NOMO-1 treated with dmso at 0.1 percent for 144 hours (cell line): ENCODE measurements around the gene RBM44.
"Not testable (repeated sequence)": the region's sequence is repeated elsewhere in the genome, so short reads cannot be mapped to it uniquely, and the experiment has no call there.

Source experiments
- DNase-seq: peaks from one replicate; lab custom pipeline; 2025; ENCODE audit not compliant: unreplicated experiment; lab: John Stamatoyannopoulos, UW

The RBM44 gene

DNA sequence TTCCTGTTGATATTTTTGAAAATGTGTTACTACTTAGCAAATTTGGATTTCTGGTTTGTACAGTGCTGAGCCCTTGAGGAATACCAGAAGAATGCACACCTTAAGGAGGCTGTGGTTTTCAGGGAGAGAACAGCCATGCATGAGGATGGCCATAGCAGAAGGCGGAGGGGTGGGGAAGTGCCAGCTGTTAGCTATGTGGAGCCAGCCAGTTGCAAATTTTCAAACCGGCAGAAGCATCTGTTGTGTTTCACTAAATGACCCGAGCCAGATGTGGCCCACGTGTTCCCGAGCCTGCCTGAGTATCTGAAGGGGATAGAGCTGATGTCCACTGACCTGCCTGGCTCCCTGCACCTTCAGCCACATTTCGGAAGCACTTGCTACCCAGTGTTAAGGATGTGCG lies 16.4 kb upstream of the RBM44 start:
- DNase-seq, result no peak

DNA sequence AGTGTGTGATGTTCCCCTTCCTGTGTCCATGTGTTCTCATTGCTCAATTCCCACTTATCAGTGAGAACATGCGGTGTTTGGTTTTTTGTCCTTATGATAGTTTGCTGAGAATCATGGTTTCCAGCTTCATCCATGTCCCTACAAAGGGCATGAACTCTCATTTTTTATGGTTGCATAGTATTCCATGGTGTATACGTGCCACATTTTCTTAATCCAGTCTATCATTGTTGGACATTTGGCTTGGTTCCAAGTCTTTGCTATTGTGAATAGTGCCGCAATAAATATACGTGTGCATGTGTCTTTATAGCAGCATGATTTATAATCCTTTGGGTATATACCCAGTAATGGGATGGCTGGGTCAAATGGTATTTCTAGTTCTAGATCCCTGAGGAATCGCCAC lies 14.9 kb upstream of the RBM44 start:
- DNase-seq, result not testable (repeated sequence)

DNA sequence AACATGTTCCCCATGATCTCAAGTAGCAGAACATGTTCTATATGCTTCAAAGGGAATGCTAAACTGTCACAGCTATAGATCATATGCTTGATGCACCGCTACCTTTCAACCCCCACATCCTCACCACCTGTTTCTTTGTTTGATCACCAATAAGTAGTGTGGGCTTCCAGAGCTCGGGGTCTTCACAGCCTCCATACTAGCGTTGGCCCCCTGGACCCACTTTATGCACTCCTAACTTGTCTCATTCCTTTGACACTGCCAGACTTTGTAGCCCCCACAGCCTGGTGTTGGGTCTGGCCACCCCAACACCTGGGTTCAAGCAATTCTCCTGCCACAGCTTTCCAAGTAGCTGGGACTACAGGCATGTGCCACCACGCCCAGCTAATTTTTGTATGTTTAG lies 11.6 kb upstream of the RBM44 start:
- DNase-seq, result no peak

DNA sequence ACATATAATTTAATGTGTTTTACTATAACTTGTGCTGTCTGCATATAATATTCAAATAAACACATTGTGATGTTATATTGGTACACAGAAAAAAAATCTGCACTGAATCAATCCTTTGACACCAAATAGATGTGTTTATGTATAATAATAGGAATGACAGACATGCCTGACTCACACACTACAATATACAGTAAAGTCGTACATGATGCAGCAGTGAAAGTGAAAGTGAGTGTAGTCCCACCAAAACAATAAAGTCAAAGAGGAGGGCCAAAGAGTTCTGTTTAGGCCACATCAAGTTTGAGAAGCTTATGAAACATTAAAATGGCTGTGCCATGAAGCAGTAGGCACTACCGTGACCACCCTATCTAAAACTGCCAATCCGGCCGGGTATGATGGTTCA lies 8.2 kb upstream of the RBM44 start:
- DNase-seq, result no peak

DNA sequence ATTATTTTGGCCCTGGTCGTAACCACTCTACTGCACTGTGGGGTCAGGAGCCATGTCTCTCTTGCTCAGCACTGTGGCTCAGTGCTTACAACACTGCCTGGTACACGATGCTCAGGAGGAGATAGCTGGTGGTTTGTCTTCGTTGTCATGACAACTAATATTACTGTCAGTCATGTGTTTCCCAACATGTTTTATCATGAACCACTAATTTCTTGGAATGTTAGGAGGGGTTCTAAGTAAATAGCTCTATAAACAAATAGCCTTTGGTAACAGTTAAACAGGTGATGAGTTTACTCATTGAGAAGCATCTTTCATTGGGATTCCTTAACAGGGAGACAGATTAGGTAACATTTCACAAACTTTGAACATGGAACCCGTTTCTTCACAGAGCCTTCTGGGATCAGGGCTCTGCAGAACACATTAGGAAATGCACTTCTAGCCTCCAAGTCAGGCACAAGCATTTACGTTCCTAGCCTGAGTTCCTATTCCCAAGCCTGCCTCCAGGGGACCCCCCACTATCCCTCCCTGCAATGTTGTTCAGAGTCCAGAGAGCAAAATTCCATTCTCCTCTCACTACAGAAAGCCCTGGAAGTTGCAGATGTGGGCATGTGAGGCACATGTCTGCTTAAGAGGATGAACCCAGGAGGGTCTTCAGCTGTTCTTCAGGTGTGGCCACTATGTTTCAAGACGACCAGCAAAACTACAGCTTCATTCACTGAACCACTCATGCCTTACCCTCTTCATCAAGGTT lies 6.4 kb upstream of the RBM44 start:
- DNase-seq, result no peak

DNA sequence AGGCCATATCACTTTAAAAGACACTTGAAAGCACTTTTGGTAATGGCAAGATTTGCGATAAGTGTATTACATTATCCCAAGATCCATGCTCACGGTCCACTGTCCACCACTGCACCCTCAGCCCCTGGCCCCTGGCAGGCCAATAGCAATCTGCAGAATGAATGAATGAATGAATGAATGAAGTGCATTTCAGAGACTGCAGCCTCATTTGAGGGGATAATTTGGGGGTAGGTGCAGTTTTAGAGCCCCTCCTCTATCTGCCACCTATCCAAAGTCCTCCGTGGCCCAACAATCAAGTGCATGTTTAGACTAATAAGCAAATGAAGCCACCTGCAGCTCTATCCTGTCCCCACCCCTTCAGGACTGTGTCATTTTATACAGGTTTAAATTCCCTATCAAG lies 1.3 kb upstream of the RBM44 start:
- no peak for DNase-seq

DNA sequence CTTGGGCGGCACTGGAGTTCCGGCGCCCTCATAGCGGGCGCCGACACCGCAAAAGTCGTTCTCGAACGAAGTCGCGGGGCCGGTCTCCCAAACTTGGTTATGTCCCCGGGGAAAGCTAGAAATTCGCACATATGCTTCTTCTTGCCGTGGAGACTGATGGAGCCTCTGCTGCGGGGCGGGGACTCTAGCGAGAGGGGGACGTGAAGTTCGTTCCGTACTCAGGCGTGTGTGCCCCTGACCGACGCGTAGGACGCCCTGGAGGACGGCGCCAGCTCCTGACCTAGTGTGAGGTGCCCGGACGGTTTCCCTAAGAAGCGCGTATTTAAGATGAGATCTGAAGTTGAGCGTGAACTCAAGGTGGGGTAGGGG lies 465 bp downstream of the RBM44 start:
- DNase-seq, result no peak

DNA sequence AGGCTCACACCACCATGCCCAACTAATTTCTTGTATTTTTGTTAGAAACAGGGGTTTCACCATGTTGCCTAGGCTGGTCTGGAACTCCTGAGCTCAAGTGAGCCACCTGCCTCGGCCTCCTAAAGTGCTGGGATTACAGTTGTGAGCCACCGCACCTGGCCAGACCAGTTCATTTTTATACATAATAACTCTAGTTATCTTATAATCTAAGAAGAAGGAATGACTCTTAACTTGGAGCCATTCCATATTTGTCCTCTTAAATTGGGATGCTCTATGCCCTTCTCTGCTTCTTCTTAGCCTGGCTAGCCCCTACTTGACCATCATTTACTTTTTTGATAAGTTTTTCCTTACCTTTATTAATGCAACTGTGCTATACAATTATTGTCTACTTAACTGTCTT lies 2.9 kb downstream of the RBM44 start:
- no peak for DNase-seq

DNA sequence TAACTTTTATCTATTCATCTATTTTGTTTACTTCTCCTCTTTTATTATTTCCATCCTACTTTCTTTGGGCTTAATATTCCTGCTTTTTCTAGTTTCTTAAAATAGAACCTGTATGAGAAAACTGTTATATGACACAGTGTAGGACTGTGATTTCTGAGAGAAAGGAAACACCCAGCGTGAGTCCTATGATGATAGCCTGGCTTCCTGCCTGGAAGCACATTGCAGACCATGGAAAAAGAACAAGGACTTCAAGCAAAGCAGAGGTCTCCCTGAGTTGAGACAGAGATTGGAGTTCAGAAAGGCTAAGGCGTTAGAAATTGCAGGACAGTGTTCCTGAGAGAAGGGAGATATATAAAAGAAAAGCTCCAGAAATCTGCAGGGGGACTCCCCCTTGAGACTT lies 7.8 kb downstream of the RBM44 start:
- DNase-seq, result no peak

DNA sequence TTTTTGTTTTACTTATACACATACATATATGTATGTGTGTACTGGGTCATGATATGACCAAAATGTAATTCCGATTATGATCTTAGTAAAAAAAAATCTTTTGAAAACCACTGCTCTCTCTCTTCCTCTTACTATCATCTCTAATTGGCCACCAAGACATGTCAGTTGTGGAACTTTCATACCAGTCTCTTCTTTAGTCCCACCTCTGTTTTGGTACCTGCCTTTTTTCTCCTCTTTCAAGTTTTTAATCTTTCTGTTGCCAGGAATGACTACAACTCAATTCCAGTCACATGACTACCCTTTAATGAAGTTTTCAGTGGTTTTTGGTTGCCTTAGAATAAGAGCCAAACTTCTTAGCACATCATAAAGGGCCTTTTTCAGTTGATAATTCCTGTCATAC lies 17.1 kb downstream of the RBM44 start:
- no peak for DNase-seq

DNA sequence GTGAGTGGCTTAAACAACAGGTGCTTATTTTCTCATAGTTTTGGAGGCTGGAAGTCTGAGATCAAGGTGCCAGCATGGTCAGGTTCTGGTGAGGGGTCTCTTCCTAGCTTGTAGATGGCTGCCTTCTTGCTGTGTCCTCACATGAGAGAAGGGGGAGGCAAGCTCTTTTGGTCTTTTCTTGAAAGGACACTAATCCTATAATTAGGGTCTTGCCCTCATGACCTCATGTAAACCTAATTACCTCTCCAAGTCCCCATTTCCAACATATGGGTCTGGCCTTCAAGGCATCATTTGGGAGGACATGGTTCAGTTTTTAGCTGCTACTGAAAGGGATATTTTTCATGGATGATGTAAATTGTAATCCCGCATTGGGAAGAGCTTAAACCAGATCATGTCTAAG lies 18.0 kb downstream of the RBM44 start:
- DNase-seq, result no peak

DNA sequence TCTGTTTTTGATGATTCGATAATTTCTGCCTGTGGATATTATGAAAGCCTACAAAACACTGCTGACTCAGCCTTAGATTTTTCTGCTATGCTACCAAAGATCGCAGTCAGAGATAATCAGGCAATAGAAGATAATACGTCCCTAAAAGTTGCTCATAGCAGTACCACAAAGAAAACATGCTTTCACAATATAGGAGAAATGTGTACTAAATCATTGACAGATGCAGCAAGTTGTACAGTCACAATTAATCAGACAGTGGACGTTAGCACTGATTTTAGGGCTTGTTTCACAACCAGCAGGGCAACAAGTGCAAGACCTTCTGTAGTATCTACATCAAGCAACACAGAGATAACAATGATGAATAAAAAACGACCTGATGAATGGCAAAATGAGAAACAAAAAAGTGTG lies 19.5 kb downstream of the RBM44 start:
- DNase-seq, result no peak

DNA sequence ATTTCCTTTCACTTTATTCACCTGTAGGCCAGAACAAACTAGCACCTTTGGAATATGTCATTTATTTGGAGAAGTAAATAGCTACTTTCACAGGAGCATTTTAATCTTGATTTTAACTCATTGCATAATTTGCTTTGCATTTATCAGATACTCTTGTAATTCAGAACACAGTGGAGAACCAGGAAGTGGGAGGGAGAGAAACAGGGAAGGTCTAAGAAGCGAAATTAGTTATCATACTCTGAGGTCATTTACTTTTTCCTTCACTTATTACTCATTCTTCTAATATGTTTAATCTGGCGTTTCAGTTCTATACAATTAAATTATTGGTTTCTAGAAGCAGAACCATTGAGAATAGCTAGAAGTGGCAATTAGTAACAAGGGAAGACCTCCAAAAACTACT lies 20.7 kb downstream of the RBM44 start:
- DNase-seq, result no peak

DNA sequence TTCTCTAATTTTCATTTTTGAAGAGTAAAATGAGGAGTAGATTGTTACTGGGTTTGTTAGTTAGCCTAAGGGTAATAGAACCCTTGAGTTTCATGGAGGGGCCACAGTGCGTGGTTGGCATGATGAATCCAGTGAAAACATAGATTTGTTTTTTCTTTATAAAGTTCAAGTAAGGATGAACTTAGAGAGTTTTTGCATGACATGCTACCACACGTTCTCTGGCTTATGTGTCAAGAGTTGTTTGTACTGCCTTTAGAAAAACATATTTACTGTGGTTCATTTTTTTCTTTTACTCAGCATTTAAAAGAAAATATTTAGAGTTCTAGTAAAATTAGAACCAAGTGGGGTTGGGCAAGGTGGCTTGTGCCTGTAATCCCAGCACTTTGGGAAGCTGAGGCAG lies 21.8 kb downstream of the RBM44 start:
- no peak for DNase-seq

DNA sequence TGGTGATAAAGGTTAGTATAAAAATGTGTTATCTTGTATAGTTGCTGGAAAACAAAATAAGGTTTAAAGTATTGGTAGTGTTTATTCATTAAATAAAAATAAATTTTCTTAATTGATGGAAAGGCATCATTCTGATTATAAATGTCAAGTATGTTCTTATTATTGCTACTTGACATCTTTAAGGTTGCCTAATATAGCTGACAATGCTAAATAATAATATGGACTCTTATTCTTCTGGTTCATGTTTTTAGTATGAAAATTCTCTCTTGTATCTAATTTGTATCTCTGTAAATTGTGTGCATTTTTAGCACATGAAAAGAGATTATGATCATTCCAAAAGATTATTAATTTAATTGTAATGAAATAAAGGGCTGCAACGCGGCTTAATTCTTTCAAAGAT lies 25.0 kb downstream of the RBM44 start:
- DNase-seq, result no peak

DNA sequence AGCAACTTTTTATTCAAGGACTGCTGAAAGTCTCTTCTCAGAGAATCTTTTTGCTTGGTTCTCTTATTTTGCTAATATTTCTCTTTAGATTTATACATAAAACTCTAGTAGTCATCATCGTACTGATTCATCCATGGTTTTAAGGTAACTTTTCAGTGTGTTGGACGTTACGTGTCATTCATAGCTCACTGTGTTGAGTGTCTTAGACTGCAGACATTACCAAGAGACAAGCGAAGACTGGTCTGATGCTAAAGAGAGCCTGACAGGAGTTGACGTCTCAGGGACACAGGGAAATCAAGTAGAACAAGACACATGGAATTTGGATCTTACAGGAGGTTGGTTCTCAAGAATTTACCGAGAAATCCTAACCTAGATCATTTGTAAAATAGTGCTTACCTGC lies 25.5 kb downstream of the RBM44 start:
- no peak for DNase-seq

DNA sequence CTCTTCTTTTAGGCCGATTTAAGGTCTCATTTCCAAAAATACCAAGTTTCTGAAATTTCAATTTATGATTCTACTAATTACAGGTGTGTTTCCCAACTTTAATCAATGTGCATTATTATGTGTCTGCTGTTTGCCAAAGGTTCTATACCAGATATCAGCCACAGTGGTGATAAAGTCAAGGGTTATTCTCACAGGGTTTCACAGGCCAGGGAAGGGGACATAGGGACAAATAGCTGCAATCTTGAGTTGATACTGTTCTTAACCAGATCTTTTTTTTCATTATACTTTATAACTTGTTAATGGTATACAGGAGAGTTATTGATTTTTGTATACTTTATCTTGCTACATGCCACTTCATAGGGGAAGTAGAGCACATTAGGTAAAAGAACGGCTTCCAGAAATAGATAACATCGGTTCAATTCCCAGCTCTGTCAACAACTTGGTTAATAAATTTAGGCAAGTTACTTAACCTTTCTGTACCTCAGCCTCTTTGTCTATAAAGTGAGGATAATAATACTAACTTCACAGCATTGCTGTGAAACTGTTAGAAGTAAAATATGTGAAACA lies 28.9 kb downstream of the RBM44 start:
- DNase-seq, result no peak

DNA sequence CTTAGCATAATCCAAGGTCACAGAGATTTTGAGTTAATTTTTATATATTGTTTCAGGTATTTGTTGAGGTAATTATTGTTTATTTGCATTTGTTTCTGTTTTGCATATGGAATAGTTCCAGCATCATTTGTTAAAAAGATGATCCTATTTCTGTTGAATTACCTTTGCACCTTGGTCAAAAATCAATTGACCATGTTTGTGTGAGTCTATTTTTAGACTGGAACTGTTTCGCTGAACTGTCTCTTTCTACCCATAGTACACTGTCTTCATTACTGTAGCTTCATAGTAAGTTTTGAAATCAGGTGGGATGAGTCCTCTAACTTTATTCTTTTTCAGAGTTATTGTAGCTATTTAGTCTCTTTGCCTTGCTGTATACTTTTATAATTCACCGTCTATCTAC lies 31.9 kb downstream of the RBM44 start:
- no peak for DNase-seq

DNA sequence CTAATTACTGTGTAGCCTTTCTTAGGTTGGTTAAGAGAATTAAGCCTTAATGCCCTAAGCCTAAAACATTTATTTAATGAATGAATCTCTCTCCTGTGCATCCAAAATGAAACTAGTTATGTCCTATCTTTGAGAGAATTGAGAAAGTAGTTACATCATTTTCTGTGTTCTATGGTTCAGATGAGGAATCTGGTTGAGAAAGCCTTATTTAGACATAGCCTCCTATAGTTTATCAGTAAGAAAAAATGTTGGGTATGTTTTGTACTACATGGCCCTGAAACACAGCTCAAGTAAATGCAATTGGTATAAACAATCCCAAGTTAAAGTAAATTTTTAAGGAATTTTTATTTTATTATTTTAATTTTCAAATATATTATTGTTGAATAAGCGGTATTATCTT lies 35.0 kb downstream of the RBM44 start:
- DNase-seq, result no peak

DNA sequence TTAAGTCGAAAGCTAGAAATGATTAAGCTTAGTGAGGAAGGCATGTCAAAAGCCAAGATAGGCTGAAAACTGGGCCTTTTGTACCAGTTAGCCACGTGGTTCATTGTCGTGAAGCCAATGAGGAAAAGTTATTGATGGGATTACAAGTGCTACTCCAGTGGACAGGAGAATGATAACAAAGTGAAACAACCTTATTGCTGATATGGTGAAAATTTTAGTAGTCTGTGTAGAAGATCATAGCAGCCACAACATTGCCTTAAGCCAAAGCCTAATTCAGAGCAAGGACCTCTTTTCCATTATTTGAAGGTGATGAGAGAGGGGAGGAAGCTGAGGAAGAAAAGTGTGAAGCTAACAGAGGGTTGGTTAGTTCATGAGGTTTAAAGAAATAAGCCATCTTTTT lies 36.8 kb downstream of the RBM44 start:
- no peak for DNase-seq

DNA sequence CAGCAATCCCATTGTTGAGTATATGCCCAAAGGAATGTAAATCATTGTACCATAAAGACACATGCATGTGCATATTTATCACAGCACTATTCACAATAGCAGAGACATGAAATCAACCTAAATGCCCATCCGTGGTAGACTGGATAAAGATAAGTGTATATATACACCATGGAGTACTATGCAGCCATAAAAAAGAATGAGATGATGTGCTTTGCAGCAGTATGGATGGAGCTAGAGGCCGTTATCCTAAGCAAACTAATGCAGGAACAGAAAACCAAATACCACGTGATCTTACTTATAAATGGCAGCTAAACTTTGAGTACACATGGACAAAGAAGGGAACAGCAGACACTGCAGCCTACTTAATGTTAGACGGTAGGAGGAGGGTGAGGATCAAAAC lies 42.5 kb downstream of the RBM44 start:
- DNase-seq, result no peak

DNA sequence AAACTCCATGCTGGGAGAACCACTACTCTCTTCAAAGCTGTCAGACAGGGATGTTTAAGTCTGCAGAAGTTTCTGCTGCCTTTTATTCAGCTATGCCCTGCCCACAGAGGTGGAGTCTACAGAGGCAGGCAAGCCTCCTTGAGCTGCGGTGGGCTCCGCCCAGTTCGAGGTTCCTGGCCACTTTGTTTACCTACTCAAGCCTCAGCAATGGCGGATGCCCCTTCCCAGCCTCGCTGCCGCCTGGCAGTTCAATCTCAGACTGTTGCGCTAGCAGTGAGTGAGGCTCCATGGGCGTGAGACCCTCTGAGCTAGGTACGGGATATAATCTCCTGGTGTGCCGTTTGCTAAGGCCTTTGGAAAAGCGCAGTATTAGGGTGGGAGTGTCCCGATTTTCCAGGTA lies 50.4 kb downstream of the RBM44 start:
- not testable (repeated sequence) for DNase-seq

DNA sequence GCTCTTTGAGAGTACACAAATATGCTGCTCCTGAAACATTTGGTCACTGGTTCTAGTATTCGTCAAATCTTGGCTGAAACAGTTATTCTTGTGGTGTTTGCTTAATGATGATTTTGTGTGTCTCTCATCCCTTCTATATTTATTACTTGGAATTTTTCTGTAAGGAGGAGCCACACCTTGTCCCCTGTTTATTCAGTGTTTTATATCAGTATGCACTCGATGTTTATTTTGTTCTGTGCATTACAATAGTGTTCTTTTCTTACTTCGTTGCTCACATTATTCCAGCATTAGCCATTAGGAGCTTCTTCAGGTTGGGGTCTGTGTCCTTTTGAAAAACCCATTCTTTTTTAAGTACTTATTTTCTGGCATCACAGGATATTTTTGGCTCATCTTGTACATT lies 55.7 kb downstream of the RBM44 start:
- no peak for DNase-seq
